HL-60/S4 treated with retinoic acid at 250 ng/mL for 4 days and 3 days (cell line): ENCODE results near the gene BLMH.
"Not testable (repeated sequence)": the region's sequence is repeated elsewhere in the genome, so short reads cannot be mapped to it uniquely, and the experiment has no call there.

Source experiments
- in situ Hi-C: fragments of 300-500 bp; cut with MboI; formaldehyde crosslinking; loops from 2 replicates; pipeline ENCODE4 v1.7.0; 2022; ENCODE audit warnings: low sequenced_read_pairs

BLMH gene

DNA sequence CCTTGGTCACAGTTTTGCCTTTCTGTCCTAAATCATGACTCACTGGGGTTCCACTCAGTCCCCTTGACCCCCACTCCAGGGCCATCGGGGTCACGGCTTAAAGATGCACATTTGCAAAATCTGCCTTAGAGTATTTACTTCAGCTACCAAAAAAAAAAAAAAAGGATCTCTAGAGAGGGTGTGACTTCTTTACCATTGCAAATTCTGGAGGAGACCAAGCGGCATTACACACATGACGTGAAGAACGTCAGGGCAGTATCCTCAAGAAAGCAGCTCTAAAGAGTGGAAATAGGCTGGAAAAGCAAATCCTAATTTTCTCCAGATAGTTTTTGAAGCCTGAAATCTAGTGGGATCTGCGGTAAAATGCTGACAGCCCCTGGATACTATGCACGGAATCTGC, 81.8 kb downstream of the BLMH start:
- in situ Hi-C loops: no loop called here

DNA sequence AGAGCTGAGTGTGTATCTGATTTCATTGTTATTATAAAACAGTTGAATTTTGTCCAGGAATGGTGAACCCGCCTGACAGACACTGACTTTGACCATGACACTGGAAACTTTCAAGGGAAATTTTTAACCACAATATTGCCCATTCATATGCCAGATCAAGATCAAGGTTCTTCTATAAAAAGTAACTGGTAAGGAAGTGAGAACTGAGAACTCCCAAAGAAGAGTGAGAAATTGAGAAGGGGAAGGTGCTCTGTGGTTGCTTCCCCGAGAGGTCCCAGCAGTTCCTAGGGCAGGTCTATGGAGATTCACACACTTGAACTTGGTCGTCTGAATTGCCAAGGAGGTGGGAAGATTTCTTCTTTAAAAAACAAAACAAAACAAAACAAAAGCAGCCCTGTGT, 83.5 kb downstream of the BLMH start:
- in situ Hi-C loops: no loop called here

DNA sequence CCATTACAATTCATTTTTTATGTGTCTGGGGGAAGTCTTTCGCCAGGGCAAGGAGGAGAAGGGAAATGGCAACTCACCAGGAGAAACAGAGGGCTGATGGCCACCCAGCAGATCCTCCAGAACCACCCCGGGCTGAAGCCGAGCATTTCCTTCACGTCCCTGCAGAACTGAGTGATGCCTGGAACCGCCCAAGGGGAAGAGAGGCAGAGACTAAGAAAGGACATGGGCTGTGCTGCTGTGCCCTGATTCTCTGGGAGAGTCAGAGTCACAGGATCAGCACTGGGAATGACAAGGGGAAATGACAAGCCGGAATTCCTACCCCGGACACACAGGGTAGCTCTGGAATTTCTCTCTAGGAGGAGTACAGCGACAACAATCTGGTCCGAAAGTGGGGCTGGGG, 84.1 kb downstream of the BLMH start:
- in situ Hi-C loops: no loop called here

DNA sequence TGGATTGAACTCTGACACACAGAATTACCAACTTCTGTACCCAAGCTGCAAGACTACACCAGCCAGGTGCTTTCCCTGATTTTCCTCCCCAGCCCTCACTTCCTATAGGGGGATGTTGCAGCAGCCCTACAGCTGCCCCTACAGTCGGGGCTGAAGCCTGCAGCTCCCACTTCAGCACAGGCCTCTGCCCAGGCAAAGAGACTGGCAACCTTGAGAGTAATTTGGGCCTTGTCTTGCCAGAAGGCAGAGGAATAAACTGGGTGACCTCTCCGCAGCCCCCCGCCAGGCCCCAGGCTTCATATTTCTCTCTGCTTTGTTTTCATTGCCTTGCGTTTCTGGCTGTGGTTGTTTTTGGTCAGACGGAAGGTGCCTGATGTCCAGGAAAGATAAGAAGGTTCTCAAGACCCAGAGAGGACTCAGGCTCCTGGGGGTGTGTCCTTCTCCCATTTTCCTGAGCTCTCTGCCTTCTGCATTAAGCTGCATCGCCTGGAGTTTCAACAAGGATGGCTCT, 88.2 kb downstream of the BLMH start:
- in situ Hi-C loops: no loop called here

GRCh38 chr17:30200656-30201055, 91.1 kb downstream of the BLMH start:
- in situ Hi-C loops: not testable (repeated sequence)

- in situ Hi-C loops: no loop called here
Observed at GRCh38 chr17:30200106-30200505, 91.6 kb downstream of the BLMH start.

DNA sequence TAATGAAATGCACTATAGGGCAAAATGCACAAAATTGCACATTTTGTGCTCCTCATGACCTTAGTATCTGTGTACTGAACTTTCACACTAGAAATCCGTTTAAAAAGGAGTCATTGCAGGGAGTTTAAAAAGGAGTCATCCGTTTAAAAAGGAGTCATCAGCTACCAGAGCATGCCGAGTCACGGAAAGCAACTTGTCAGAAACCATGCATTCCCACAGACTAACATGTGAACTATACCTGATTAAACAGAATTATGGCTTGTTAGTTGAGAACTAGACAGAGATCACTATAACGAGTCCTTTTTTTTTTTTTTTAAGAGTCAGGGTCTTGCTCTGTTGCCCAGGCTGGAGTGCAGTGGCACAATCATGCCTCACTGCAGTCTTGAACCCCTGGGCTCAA, 92.1 kb downstream of the BLMH start:
- in situ Hi-C loops: no loop called here
